ENCODE results near the gene TEX10. TPM values are rescaled to one million over a fixed set of nuclear protein-coding genes. Genes with fewer than 3 reads are reported as not detected.

TEX10 gene
- total RNA-seq, 2 experiments from 2014 or later, result 26.6 to 30.2 TPM

- Mint-ChIP-seq H3K4me1 (ENCODE audit: low read depth) (peaks cover 2% of the 10 kb centered on the region), H3K4me3 (no peak overlapping the region), H3K9me3 (no peaks in the 10 kb centered on the region), H3K36me3 (ENCODE audit: low read depth) (peaks cover 46% of the 10 kb centered on the region), H3K27ac (no peak overlapping the region), H3K27me3 (no peaks in the 10 kb centered on the region)
- ATAC-seq (no peak), DNase-seq (no peak)
- ChIA-PET POLR2A (interaction anchor here (0.7 kb wide), 1 partner anchor 12 kb away, joined by 3 read pairs; no protein-coding TSS in a partner anchor), CTCF (no interaction called here)
- intact Hi-C loops (cut with micrococcal nuclease), result no loop called here
- no peak for TF ChIP-seq CTCF (IDR thresholded peaks at IDR 0.05)
Measured at GRCh38 chr9:100294341-100294740, 58.4 kb downstream of the TEX10 start.

GRCh38 chr9:100292414-100292813 is 60.3 kb downstream of the TEX10 start:
- no peak overlapping the region for H3K27ac Mint-ChIP-seq
- peaks cover 2% of the 10 kb centered on the region for H3K4me1 Mint-ChIP-seq (ENCODE audit: low read depth)
- ChIA-PET POLR2A (no interaction called here), CTCF (no interaction called here)
- no peak overlapping the region for H3K4me3 Mint-ChIP-seq
- intact Hi-C loops (cut with micrococcal nuclease), result no loop called here
- peaks cover 8% of the 10 kb centered on the region for H3K9me3 Mint-ChIP-seq
- TF ChIP-seq CTCF (IDR thresholded peaks at IDR 0.05), result no peak
- no peaks in the 10 kb centered on the region for H3K27me3 Mint-ChIP-seq
- H3K36me3 Mint-ChIP-seq (ENCODE audit: low read depth), result peaks cover 58% of the 10 kb centered on the region
- DNase-seq (no peak), ATAC-seq (no peak)

GRCh38 chr9:100290714-100291113 is 62.0 kb downstream of the TEX10 start:
- Mint-ChIP-seq H3K36me3 (ENCODE audit: low read depth) (peaks cover 69% of the 10 kb centered on the region), H3K27me3 (no peaks in the 10 kb centered on the region), H3K4me3 (no peak overlapping the region), H3K4me1 (ENCODE audit: low read depth) (peaks cover 2% of the 10 kb centered on the region), H3K9me3 (peaks cover 11% of the 10 kb centered on the region), H3K27ac (no peak overlapping the region)
- intact Hi-C loops (cut with micrococcal nuclease), result no loop called here
- DNase-seq (no peak), ATAC-seq (no peak)
- no peak for TF ChIP-seq CTCF (IDR thresholded peaks at IDR 0.05)
- POLR2A ChIA-PET, result no interaction called here
- CTCF ChIA-PET, result interaction anchor here (1.6 kb wide), 1 partner anchor 14 kb away, joined by 3 read pairs; no protein-coding TSS in a partner anchor

- DNase-seq (no peak), ATAC-seq (no peak)
- Mint-ChIP-seq H3K4me3 (no peak overlapping the region), H3K36me3 (ENCODE audit: low read depth) (peaks cover 80% of the 10 kb centered on the region), H3K27ac (no peak overlapping the region), H3K9me3 (peaks cover 23% of the 10 kb centered on the region), H3K27me3 (no peaks in the 10 kb centered on the region), H3K4me1 (ENCODE audit: low read depth) (no peaks in the 10 kb centered on the region)
- intact Hi-C loops (cut with micrococcal nuclease), result no loop called here
- no peak for TF ChIP-seq CTCF (IDR thresholded peaks at IDR 0.05)
- ChIA-PET CTCF (no interaction called here), POLR2A (no interaction called here)
Measured at GRCh38 chr9:100287186-100287585, 65.6 kb downstream of the TEX10 start.

- intact Hi-C loops (cut with micrococcal nuclease), result no loop called here
- Mint-ChIP-seq H3K9me3 (peaks cover 23% of the 10 kb centered on the region), H3K27ac (no peak overlapping the region), H3K4me1 (ENCODE audit: low read depth) (no peaks in the 10 kb centered on the region), H3K4me3 (no peak overlapping the region), H3K36me3 (ENCODE audit: low read depth) (peaks cover 74% of the 10 kb centered on the region), H3K27me3 (no peaks in the 10 kb centered on the region)
- ATAC-seq (no peak), DNase-seq (no peak)
- TF ChIP-seq CTCF (IDR thresholded peaks at IDR 0.05), result no peak
- ChIA-PET CTCF (interaction anchor here (1.0 kb wide), 1 partner anchor 12 kb away, joined by 3 read pairs; no protein-coding TSS in a partner anchor), POLR2A (interaction anchor here (0.7 kb wide), 1 partner anchor 68 kb away, joined by 3 read pairs; no protein-coding TSS in a partner anchor)
Measured at GRCh38 chr9:100286257-100286656, 66.5 kb downstream of the TEX10 start.

All from activated CD8-positive, alpha-beta T cell treated with anti-CD3 and anti-CD28 coated beads for 36 hours (primary cell).